Smooth muscle cell (in vitro differentiated cells): ENCODE measurements around the gene TMPRSS6. TPM values are rescaled to one million over a fixed set of nuclear protein-coding genes. Genes with fewer than 3 reads are reported as not detected.

Experiments used
- DNase-seq: peaks from one replicate; lab custom pipeline; 2025; ENCODE audit not compliant: unreplicated experiment; lab: John Stamatoyannopoulos, UW
- H2AFZ ChIP-seq: fragments of 200-600 bp; sonication (generic); 2 replicates; pipeline ENCODE4 v1.6.0; 2016; ENCODE audit warnings: antibody characterized with exemption, low read depth, mild to moderate bottlenecking
- H3F3A ChIP-seq: fragments of 200-600 bp; sonication (generic); 2 replicates; pipeline ENCODE4 v1.6.0; 2017; ENCODE audit warnings: antibody characterized with exemption, low read depth
- H3K27ac ChIP-seq: fragments of 200-600 bp; sonication (generic); 2 replicates; pipeline ENCODE4 v1.5.1; 2016; ENCODE audit warnings: low read depth, mild to moderate bottlenecking
- H3K27me3 ChIP-seq: fragments of 200-600 bp; sonication (generic); 2 replicates; pipeline ENCODE4 v1.6.1; 2016; ENCODE audit warnings: low read depth, mild to moderate bottlenecking
- H3K36me3 ChIP-seq: fragments of 200-600 bp; sonication (generic); 2 replicates; pipeline ENCODE4 v1.5.1; 2016; ENCODE audit warnings: low read depth
- H3K4me1 ChIP-seq: fragments of 200-600 bp; sonication (generic); 2 replicates; pipeline ENCODE4 v1.5.1; 2016; ENCODE audit warnings: low read depth
- H3K4me2 ChIP-seq: fragments of 200-600 bp; sonication (generic); 2 replicates; pipeline ENCODE4 v1.6.0; 2016; ENCODE audit warnings: mild to moderate bottlenecking
- H3K4me3 ChIP-seq: fragments of 200-600 bp; sonication (generic); 2 replicates; pipeline ENCODE4 v1.5.1; 2016; ENCODE audit warnings: mild to moderate bottlenecking
- H3K79me2 ChIP-seq: fragments of 200-600 bp; sonication (generic); 2 replicates; pipeline ENCODE4 v1.6.0; 2016; ENCODE audit warnings: low read depth, mild to moderate bottlenecking
- H3K9ac ChIP-seq: fragments of 200-600 bp; sonication (generic); 2 replicates; pipeline ENCODE4 v1.6.0; 2016; ENCODE audit warnings: low read depth
- H3K9me3 ChIP-seq: fragments of 200-600 bp; sonication (generic); replicated peaks from 2 replicates; pipeline ENCODE4 v1.5.1; 2016; ENCODE audit warnings: low read depth
- H4K20me1 ChIP-seq: fragments of 200-600 bp; sonication (generic); 2 replicates; pipeline ENCODE4 v1.6.0; 2016; ENCODE audit warnings: low read depth
- WGBS: methylation state at CpG from one replicate; pipeline ENCODE4 v1.1.7; 2016; ENCODE audit warnings: low lambda C conversion rate; 5-methylcytosine and 5-hydroxymethylcytosine counted together
- polyA plus RNA-seq: library from polyadenylated mRNA; unstranded; fragments of >200 nt; fragmentation: Nextera tagmentation; extraction: Ambion mirVana; gene quantifications from 2 replicates; pipeline ENCODE4 v1.2.1, GENCODE V29; 2016
- total RNA-seq: library from RNA; depleted of rRNA; stranded (reverse); fragments of >200 nt; gene quantifications from 2 replicates; pipeline ENCODE4 v1.2.3, GENCODE V29; 2014
- TF ChIP-seq, protein P1 (sequence below): fragments of 200-600 bp; sonication (generic); IDR thresholded peaks from 2 replicates; pipeline ENCODE4 v1.5.1; 2017; ENCODE audit warnings: borderline replicate concordance, mild to moderate bottlenecking, antibody characterized with exemption; ENCODE audit not compliant: insufficient read depth, poor library complexity, severe bottlenecking

Gene TMPRSS6
- total and polyA plus RNA-seq, 2 experiments from 2014 or later, result not detected

DNA sequence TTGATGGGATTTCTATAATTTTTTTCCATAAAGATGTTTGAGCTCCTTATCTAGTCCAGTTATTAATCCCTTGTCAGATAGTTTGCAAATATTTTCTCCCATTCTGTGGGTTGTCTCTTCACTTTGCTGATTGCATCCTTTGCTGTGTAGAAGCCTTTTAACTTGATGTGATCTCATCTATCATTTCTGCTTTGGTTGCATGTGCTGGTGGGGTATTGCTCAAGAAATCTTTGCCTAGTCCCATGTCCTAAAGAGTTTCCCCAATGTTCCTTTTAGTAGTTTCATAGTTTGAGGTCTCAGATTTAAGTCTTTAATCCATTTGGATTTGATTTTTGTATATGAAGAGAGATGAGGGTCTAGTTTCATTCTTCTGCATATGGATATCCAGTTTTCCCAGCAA is 41.9 kb upstream of the TMPRSS6 start:
- no peak overlapping the region for H3K27ac ChIP-seq
- H3K9ac ChIP-seq, result no peak overlapping the region
- TF ChIP-seq, protein P1, sequence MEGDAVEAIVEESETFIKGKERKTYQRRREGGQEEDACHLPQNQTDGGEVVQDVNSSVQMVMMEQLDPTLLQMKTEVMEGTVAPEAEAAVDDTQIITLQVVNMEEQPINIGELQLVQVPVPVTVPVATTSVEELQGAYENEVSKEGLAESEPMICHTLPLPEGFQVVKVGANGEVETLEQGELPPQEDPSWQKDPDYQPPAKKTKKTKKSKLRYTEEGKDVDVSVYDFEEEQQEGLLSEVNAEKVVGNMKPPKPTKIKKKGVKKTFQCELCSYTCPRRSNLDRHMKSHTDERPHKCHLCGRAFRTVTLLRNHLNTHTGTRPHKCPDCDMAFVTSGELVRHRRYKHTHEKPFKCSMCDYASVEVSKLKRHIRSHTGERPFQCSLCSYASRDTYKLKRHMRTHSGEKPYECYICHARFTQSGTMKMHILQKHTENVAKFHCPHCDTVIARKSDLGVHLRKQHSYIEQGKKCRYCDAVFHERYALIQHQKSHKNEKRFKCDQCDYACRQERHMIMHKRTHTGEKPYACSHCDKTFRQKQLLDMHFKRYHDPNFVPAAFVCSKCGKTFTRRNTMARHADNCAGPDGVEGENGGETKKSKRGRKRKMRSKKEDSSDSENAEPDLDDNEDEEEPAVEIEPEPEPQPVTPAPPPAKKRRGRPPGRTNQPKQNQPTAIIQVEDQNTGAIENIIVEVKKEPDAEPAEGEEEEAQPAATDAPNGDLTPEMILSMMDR, result no peak
- H3F3A ChIP-seq, result no peaks in the 10 kb centered on the region
- no peak overlapping the region for H2AFZ ChIP-seq
- no peaks in the 10 kb centered on the region for H4K20me1 ChIP-seq
- no peaks in the 10 kb centered on the region for H3K27me3 ChIP-seq
- H3K4me3 ChIP-seq, result no peak overlapping the region
- DNase-seq, result no peak
- no peaks in the 10 kb centered on the region for H3K79me2 ChIP-seq
- no peaks in the 10 kb centered on the region for H3K4me1 ChIP-seq
- H3K4me2 ChIP-seq, result no peak overlapping the region
- H3K9me3 ChIP-seq, result no peaks in the 10 kb centered on the region
- no peaks in the 10 kb centered on the region for H3K36me3 ChIP-seq

DNA sequence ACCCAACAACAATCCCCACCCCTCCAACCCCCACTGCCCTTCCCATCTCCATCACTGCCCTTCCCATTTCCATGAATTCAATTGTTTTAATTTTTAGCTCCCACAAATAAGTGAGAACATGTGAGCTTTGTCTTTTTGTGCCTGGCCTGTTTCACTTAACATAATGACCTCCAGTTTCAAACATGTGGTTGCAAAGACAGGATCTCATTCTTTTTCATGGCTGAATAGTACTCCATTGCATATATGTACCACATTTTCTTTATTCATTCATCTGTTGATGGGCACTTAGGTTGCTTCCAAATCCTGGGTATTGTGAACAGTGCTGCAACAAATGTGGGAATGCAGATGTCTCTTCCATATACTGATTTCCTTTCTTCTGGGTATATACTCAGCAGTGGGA is 41.2 kb upstream of the TMPRSS6 start:
- H3K4me3 ChIP-seq, result no peak overlapping the region
- no peaks in the 10 kb centered on the region for H4K20me1 ChIP-seq
- H3K79me2 ChIP-seq, result no peaks in the 10 kb centered on the region
- no peaks in the 10 kb centered on the region for H3F3A ChIP-seq
- H2AFZ ChIP-seq, result no peak overlapping the region
- H3K4me2 ChIP-seq, result no peak overlapping the region
- TF ChIP-seq, protein P1, result no peak
- H3K9ac ChIP-seq, result no peak overlapping the region
- no peak overlapping the region for H3K27ac ChIP-seq
- no peaks in the 10 kb centered on the region for H3K4me1 ChIP-seq
- DNase-seq, result no peak
- no peaks in the 10 kb centered on the region for H3K27me3 ChIP-seq
- no peaks in the 10 kb centered on the region for H3K9me3 ChIP-seq
- H3K36me3 ChIP-seq, result no peaks in the 10 kb centered on the region

DNA sequence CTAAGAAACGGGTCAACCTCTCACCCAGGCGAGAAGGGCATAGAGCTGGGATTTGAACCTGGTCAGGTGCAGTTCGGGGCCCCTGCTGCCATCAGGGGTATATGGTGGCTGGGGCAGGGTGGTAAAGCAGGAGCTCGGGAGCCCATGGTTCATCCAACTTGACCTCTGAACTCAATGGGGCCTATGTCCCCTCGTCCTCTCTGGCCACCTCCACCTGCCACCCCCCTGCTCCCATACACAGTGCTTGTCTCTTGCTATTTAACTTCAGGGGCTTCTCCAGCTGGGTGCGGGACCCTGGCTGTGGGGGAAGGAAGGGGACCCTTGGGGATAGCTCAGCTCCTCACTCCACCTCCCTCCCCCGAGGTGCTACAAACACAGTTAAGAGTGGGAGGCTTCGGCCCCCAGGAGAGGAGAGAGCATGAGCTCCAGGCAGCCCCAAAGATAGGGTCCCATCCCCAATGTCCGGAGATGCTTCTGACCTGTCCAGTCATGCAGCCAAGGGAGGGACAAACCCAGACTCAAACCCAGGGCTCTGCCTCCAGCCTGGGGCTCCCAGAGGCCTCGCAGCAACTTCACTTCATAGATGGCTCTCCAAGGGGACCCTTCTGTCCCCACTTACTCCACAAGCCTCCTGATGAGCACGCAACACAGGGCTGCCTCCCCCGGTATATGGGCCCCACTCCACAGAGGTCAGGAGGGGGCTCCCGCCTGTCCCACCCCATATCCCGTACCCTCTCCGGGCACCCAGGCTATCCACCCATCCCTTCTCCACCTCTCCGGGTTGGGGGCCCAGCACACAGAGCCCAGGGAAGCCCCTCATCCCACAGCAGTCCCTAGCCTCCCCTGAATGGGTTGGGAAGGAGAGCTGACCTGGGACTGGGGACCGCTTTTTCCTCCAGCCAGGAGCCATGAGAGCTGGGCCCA is 39.5 kb upstream of the TMPRSS6 start:
- peak overlapping the region; percentile 49 for H3K4me2 ChIP-seq
- H3K79me2 ChIP-seq, result no peaks in the 10 kb centered on the region
- TF ChIP-seq, protein P1, result no peak
- no peak overlapping the region for H3K27ac ChIP-seq
- no peaks in the 10 kb centered on the region for H3K27me3 ChIP-seq
- H3K4me1 ChIP-seq, result peaks cover 4% of the 10 kb centered on the region
- no peak overlapping the region for H2AFZ ChIP-seq
- no peaks in the 10 kb centered on the region for H4K20me1 ChIP-seq
- no peaks in the 10 kb centered on the region for H3K9me3 ChIP-seq
- 90% methylated on average over 17 of the region's 17 CpGs for WGBS
- H3K4me3 ChIP-seq, result no peak overlapping the region
- H3K36me3 ChIP-seq, result no peaks in the 10 kb centered on the region
- DNase-seq, result no peak
- H3K9ac ChIP-seq, result no peak overlapping the region
- H3F3A ChIP-seq, result no peaks in the 10 kb centered on the region

DNA sequence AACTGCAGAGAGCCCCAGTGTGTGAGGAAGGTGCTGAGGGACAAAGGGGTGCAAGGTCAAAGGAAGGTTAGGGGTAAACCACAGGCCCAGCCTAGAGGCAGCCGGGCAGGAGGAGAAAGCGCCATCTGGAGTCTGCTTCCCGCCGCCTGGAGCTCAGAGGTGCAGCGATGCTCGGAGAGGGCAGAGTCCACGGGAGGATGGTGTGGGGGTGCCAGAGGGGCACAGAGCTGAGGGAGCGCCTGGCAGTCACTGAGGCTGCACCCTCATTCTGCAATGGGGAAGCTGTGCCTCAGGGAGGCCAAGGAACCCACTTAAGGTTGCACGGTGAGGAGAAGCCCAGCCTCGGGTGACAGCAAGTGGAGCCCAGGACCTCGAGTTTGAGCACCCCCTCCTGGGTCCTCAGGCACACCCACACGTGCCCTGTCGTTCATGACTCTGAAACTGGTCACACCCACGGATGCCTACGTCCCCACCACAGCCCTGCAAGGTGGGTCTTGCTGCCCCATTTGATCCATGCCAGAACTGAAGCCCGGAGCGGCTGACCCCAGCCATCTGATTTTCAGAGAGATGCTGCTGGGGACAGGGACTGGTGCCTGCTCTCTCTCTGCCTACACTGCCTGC is 38.6 kb upstream of the TMPRSS6 start:
- Histone ChIP-seq H3F3A (no peaks in the 10 kb centered on the region), H3K4me3 (no peak overlapping the region), H3K4me1 (peaks cover 4% of the 10 kb centered on the region), H3K9ac (no peak overlapping the region), H3K79me2 (no peaks in the 10 kb centered on the region), H2AFZ (no peak overlapping the region), H4K20me1 (no peaks in the 10 kb centered on the region), H3K4me2 (no peak overlapping the region), H3K27ac (no peak overlapping the region), H3K9me3 (no peaks in the 10 kb centered on the region), H3K36me3 (no peaks in the 10 kb centered on the region), H3K27me3 (no peaks in the 10 kb centered on the region)
- no peak for DNase-seq
- WGBS, result 82% methylated on average over 14 of the region's 17 CpGs
- TF ChIP-seq, protein P1, result no peak
